ENCODE data around the gene PRKD2.
A peak's percentile ranks its signal among the peaks of the same experiment; 100 is the strongest.

The PRKD2 gene

DNA sequence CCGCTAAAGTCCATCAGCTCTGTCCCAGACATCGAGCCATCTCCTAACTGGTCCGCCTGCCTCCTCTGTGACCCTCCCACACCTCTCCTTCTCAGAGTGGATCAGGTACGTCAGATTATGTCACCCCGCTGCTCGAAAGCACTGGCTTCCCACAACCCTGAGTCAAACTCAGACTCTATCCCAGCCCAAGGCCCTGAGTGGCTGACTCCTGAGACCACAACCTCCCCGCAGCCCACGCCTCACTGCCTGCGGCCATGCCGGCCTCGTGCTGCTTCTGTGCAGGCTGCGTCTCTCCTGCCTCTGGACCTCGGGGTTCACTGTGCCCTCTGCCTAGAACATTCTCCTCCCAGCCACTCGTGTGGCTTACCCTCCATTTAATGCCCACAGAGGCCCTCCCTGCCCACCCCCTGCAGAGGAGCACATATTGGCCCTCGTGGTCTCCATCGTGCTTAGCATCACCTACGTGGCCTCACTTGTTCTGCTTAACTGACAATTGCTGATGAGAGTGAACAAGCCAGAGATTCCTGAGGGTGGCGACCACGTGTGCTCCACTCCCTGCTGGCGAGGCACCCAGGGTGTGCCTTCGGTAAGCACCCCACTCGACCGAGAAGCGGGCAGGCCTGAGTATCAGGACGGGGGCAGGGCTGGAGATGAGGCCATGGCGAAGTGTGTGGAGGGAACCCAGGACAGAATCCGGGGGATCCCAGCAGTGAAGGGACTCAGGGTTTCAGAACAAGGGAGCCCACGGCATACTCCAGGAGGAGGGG is 15.4 kb upstream of the PRKD2 start:
- Mint-ChIP-seq H3K27me3 (ENCODE audit: low read depth) (no peaks in the 10 kb centered on the region), H3K36me3 (ENCODE audit: low read depth) (peaks cover 22% of the 10 kb centered on the region), H3K27ac (no peak overlapping the region), H3K4me1 (ENCODE audit: low read depth) (peaks cover 19% of the 10 kb centered on the region), H3K4me3 (no peak overlapping the region), H3K9me3 (no peaks in the 10 kb centered on the region)

GRCh38 chr19:46731584-46731983 is 14.7 kb upstream of the PRKD2 start:
- peaks cover 19% of the 10 kb centered on the region for H3K4me1 Mint-ChIP-seq (ENCODE audit: low read depth)
- peak overlapping the region; percentile 16 for H3K27ac Mint-ChIP-seq
- H3K36me3 Mint-ChIP-seq (ENCODE audit: low read depth) = peaks cover 26% of the 10 kb centered on the region
- H3K27me3 Mint-ChIP-seq (ENCODE audit: low read depth) = no peaks in the 10 kb centered on the region
- no peaks in the 10 kb centered on the region for H3K9me3 Mint-ChIP-seq
- no peak overlapping the region for H3K4me3 Mint-ChIP-seq

DNA sequence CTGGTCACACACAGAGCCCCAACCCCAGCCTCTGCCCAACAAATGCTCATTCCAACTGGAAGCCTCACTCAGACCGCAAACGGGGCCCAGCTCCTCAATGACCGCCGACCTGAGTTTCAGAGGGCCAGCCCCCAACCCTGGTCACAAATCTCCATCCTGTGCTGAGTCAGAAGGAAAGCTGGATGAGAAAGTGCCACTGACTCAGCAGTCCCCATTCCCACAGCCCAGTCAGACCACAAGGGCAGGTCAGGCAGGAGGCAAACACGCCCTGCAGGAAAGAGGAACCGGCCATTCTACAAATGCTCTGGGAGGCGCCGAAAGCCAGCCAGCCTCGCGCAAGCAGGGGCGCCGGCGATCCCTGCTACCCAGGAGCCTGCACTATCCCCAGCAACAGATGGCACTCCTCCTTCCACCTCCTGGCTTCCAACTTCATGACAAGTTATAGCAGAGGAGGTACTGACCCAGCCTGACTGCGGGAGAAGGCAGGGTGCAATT is 14.1 kb upstream of the PRKD2 start:
- H3K27me3 Mint-ChIP-seq (ENCODE audit: low read depth) = no peaks in the 10 kb centered on the region
- H3K27ac Mint-ChIP-seq = peak overlapping the region; percentile 16
- no peak overlapping the region for H3K4me3 Mint-ChIP-seq
- H3K9me3 Mint-ChIP-seq = no peaks in the 10 kb centered on the region
- H3K4me1 Mint-ChIP-seq (ENCODE audit: low read depth) = peaks cover 19% of the 10 kb centered on the region
- H3K36me3 Mint-ChIP-seq (ENCODE audit: low read depth) = peaks cover 29% of the 10 kb centered on the region

DNA sequence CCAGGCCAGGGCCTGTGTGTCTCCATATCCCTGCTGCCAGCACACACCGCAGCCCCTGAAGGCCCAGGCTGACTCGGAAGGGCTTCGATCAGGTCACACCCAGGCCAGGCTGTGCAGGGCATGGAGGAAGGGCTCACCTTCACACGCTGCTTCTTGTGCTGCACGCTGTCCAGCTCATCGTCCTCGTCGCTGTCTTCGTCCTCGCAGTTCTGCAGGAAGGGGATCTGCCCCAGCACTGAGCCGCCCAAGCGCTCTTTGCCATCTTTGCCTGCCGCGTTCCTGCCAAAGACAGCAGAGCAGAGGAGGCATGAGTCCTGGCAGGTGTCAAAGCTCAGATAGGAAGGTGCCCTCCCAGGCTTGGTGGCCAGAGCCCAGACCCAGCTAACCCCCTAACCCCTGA is 13.7 kb upstream of the PRKD2 start:
- Mint-ChIP-seq H3K27me3 (ENCODE audit: low read depth) (no peaks in the 10 kb centered on the region), H3K27ac (no peak overlapping the region), H3K36me3 (ENCODE audit: low read depth) (peaks cover 31% of the 10 kb centered on the region), H3K9me3 (no peaks in the 10 kb centered on the region), H3K4me3 (no peak overlapping the region), H3K4me1 (ENCODE audit: low read depth) (peaks cover 19% of the 10 kb centered on the region)

- no peaks in the 10 kb centered on the region for H3K9me3 Mint-ChIP-seq
- H3K4me3 Mint-ChIP-seq = no peak overlapping the region
- H3K4me1 Mint-ChIP-seq (ENCODE audit: low read depth) = peaks cover 19% of the 10 kb centered on the region
- no peaks in the 10 kb centered on the region for H3K27me3 Mint-ChIP-seq (ENCODE audit: low read depth)
- H3K27ac Mint-ChIP-seq = no peak overlapping the region
- H3K36me3 Mint-ChIP-seq (ENCODE audit: low read depth) = peaks cover 31% of the 10 kb centered on the region
These were observed 13.3 kb upstream of the PRKD2 start for GRCh38 chr19:46730187-46730586.

GRCh38 chr19:46729696-46730095 is 12.8 kb upstream of the PRKD2 start:
- peaks cover 19% of the 10 kb centered on the region for H3K4me1 Mint-ChIP-seq (ENCODE audit: low read depth)
- no peaks in the 10 kb centered on the region for H3K27me3 Mint-ChIP-seq (ENCODE audit: low read depth)
- H3K4me3 Mint-ChIP-seq = no peak overlapping the region
- peaks cover 32% of the 10 kb centered on the region for H3K36me3 Mint-ChIP-seq (ENCODE audit: low read depth)
- H3K9me3 Mint-ChIP-seq = no peaks in the 10 kb centered on the region
- H3K27ac Mint-ChIP-seq = no peak overlapping the region

DNA sequence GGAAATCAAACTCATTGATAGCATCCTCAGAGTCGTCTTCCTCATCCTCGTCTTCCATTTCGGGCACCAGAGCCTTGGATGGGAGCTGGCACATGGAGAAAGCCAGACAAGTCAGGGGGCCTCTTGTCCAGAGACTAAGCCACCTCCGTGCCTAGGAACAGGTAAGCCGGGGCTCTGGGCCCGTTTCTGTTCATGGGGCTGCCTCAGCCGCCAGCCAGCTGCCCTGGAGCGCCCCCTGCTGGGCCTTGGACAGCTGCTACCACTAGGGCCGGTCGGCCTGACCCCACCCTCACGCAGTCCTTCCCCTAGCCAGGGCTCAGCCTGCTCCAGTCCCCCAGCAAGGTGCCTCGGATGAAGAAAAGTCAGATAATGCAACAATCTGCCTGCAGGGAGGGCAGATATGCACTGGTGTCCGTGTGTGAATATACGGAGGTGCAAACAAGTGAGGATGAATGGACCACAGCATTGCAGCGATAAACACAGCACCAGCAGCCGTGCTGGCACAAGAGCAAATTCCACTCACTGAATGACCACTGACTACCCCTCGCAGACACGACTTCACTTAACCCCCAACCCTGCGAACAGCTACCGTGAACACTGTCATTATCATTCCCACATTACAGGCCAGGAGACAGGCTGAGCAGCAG is 11.9 kb upstream of the PRKD2 start:
- Mint-ChIP-seq H3K27me3 (ENCODE audit: low read depth) (no peaks in the 10 kb centered on the region), H3K36me3 (ENCODE audit: low read depth) (peaks cover 36% of the 10 kb centered on the region), H3K4me1 (ENCODE audit: low read depth) (peaks cover 19% of the 10 kb centered on the region), H3K27ac (no peak overlapping the region), H3K9me3 (no peaks in the 10 kb centered on the region), H3K4me3 (no peak overlapping the region)

DNA sequence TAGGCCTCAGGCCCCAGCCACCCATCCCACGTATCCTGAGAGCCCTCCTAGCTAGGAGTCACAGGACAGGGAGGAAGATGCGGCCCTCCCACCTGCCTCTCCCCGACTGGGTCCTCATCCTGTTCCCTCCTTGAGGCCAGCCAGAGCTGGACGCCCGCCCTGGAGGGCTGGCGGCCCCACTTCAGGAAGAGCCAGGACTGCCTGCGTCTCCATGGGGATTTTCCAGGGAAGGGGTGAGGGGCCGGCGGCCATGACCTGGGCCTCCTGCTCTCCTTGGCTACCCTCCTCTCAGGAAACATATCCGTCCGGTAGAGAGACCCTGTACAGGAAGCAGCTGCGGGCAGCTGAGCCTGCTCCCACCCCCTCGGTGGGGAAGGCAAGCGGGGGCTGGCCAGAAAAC is 11.3 kb upstream of the PRKD2 start:
- peaks cover 19% of the 10 kb centered on the region for H3K4me1 Mint-ChIP-seq (ENCODE audit: low read depth)
- no peaks in the 10 kb centered on the region for H3K27me3 Mint-ChIP-seq (ENCODE audit: low read depth)
- H3K36me3 Mint-ChIP-seq (ENCODE audit: low read depth) = peaks cover 37% of the 10 kb centered on the region
- no peak overlapping the region for H3K4me3 Mint-ChIP-seq
- H3K27ac Mint-ChIP-seq = no peak overlapping the region
- no peaks in the 10 kb centered on the region for H3K9me3 Mint-ChIP-seq

GRCh38 chr19:46727757-46728156 is 10.8 kb upstream of the PRKD2 start:
- no peaks in the 10 kb centered on the region for H3K27me3 Mint-ChIP-seq (ENCODE audit: low read depth)
- peaks cover 19% of the 10 kb centered on the region for H3K4me1 Mint-ChIP-seq (ENCODE audit: low read depth)
- no peaks in the 10 kb centered on the region for H3K9me3 Mint-ChIP-seq
- H3K4me3 Mint-ChIP-seq = no peak overlapping the region
- no peak overlapping the region for H3K27ac Mint-ChIP-seq
- peaks cover 34% of the 10 kb centered on the region for H3K36me3 Mint-ChIP-seq (ENCODE audit: low read depth)

DNA sequence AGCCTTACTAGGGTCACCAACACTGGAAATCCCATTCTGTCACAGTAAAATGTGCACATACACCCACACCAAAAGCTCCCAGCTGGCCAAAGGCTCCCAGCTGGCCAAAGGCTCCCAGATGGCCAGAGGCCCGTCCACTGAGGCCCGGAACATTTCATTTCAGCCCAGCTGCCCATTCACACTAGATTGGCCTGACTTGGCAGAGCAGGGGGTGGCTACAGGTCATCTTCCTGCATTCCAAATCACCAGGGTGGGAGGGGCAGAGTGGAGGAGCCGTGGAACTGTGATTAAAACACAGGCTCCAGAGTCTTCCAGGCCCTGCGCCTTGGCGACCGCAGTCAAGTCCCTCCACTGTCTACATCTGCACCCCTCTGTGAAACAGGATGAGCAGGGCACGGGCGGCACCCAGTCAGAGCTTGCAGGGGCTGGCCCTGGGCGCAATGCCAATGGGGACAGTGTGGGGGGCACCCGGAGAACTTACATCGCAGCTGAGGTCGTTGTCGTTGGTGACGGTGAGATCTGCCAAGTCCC is 10.1 kb upstream of the PRKD2 start:
- Mint-ChIP-seq H3K27me3 (ENCODE audit: low read depth) (no peaks in the 10 kb centered on the region), H3K27ac (no peak overlapping the region), H3K36me3 (ENCODE audit: low read depth) (peaks cover 33% of the 10 kb centered on the region), H3K4me1 (ENCODE audit: low read depth) (peaks cover 18% of the 10 kb centered on the region), H3K9me3 (no peaks in the 10 kb centered on the region), H3K4me3 (no peak overlapping the region)

DNA sequence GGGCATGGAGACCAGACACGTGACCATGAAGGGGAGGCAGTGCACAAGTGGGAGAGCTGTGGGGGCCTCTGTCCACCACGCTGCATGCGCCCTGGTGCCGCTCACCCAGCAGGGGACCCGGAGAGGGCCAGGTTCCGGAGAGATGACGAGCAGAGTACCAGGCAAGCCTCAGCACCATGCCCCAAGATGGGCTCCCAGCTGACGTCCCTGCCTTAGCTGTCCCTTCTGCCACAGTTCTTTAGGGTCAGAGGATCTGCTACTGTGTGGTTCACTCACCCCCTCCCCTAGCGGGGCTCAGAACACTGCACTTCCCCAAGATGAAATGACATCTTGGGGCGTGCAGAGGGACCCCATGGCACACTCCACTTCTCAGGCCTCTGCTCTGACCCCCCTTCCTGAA is 9.6 kb upstream of the PRKD2 start:
- Mint-ChIP-seq H3K27ac (no peak overlapping the region), H3K36me3 (ENCODE audit: low read depth) (peaks cover 35% of the 10 kb centered on the region), H3K4me3 (no peak overlapping the region), H3K9me3 (no peaks in the 10 kb centered on the region), H3K4me1 (ENCODE audit: low read depth) (peaks cover 16% of the 10 kb centered on the region), H3K27me3 (ENCODE audit: low read depth) (no peaks in the 10 kb centered on the region)

GRCh38 chr19:46725859-46726393 is 9.0 kb upstream of the PRKD2 start:
- Mint-ChIP-seq H3K36me3 (ENCODE audit: low read depth) (peaks cover 36% of the 10 kb centered on the region), H3K27ac (peak overlapping the region; percentile 22), H3K4me3 (no peak overlapping the region), H3K27me3 (ENCODE audit: low read depth) (no peaks in the 10 kb centered on the region), H3K9me3 (no peaks in the 10 kb centered on the region), H3K4me1 (ENCODE audit: low read depth) (peaks cover 14% of the 10 kb centered on the region)

DNA sequence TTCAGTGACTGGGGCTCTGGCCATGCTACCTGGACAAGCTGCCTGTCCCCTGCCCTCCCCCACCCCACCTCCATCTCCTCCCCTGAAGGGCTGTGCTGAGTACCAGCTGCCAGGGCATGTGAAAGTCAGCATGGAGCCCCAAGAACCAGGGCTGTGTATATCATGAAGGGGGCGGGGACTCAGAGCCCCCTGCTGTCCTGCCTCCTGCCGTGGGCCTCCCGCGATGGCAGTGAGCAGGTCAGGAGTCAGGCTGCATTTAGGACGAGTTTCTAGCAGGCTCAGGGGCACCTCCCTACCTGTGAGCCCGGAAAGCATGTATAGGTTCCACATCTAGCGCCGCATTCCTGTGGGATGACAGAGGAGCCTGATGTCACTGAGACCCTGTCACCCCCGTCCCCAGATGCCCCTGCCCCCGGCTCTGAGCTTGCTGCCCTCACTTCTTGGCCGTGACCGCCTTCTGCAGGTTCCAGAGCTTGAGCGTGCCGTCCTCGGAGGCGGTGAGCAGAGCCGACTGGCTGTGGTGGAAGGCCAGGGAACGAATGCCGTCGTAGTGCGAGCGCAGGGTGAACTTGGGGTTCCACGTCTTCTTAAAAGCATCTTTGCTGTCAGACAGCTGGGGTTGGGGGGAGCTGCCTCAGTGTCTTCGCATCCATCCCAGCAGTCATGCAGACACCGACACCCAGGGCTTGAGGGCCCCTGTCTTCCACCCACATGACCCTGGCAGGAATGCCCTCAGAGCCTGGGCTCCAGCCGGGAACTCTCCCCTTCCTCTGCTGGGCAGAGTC is 8.3 kb upstream of the PRKD2 start:
- H3K36me3 Mint-ChIP-seq (ENCODE audit: low read depth) = peaks cover 40% of the 10 kb centered on the region
- peaks cover 17% of the 10 kb centered on the region for H3K4me1 Mint-ChIP-seq (ENCODE audit: low read depth)
- H3K27ac Mint-ChIP-seq = no peak overlapping the region
- H3K27me3 Mint-ChIP-seq (ENCODE audit: low read depth) = no peaks in the 10 kb centered on the region
- H3K9me3 Mint-ChIP-seq = no peaks in the 10 kb centered on the region
- H3K4me3 Mint-ChIP-seq = no peak overlapping the region

DNA sequence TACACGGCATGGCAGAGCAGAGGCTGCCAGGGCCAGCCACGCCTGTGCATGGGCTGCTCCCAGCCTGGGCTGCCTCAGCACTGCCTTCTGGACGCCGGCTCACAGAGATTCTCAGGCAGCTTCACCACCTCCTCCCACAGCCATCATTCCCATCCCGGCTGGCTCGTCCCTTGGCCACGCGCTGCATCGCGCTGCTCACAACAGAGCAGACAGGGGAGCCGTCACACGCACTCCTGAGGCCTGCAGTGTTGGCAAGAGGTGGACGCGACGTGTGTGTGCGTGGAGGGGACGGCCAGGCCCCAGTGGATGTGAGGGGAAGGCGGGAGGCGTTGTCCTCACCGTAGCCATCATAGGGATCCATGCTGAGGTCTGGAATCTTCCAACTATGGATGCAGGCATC is 7.6 kb upstream of the PRKD2 start:
- Mint-ChIP-seq H3K4me3 (no peak overlapping the region), H3K36me3 (ENCODE audit: low read depth) (peaks cover 42% of the 10 kb centered on the region), H3K4me1 (ENCODE audit: low read depth) (peaks cover 18% of the 10 kb centered on the region), H3K27ac (no peak overlapping the region), H3K9me3 (no peaks in the 10 kb centered on the region), H3K27me3 (ENCODE audit: low read depth) (no peaks in the 10 kb centered on the region)

Measured in T-helper 1 cell treated with Interleukin-12 subunit alpha and Interleukin-12 subunit beta and Interleukin-4 antibody, amounts not matched to agents 30 μg/mL and 1 μg/mL, for 36 hours (primary cell).